WI38 (cell line): ENCODE data around the gene RHOH.

ENCODE experiments used
- H3K4me3 ChIP-seq: 2 replicates; pipeline ENCODE4 v1.5.1; 2011; ENCODE audit warnings: low read depth, mild to moderate bottlenecking, control low read depth, low read length
- CTCF ChIP-seq: IDR thresholded peaks from 2 replicates; pipeline ENCODE4 v1.5.1; 2012; ENCODE audit warnings: low read depth, mild to moderate bottlenecking, control low read depth, low read length

The RHOH gene

GRCh38 chr4:40179360-40179759 is 17.5 kb upstream of the RHOH start:
- H3K4me3 ChIP-seq = no peak overlapping the region

GRCh38 chr4:40180356-40180755 is 16.5 kb upstream of the RHOH start:
- TF ChIP-seq CTCF = no peak
- no peak overlapping the region for H3K4me3 ChIP-seq

More at GRCh38 chr4:40179360-40179759, 17.5 kb upstream of the RHOH start:
- TF ChIP-seq CTCF = no peak

GRCh38 chr4:40182001-40182400 is 14.8 kb upstream of the RHOH start:
- no peak for TF ChIP-seq CTCF
- H3K4me3 ChIP-seq = no peak overlapping the region

GRCh38 chr4:40182954-40183353 is 13.9 kb upstream of the RHOH start:
- no peak for TF ChIP-seq CTCF
- H3K4me3 ChIP-seq = no peak overlapping the region

GRCh38 chr4:40183615-40184411 is 13.0 kb upstream of the RHOH start:
- no peak for TF ChIP-seq CTCF
- no peak overlapping the region for H3K4me3 ChIP-seq

- H3K4me3 ChIP-seq = no peak overlapping the region
- TF ChIP-seq CTCF = no peak
Observed at GRCh38 chr4:40185830-40186664, 10.8 kb upstream of the RHOH start.

GRCh38 chr4:40186665-40187014 is 10.2 kb upstream of the RHOH start:
- H3K4me3 ChIP-seq = no peak overlapping the region

More at GRCh38 chr4:40186665-40187014, 10.2 kb upstream of the RHOH start:
- TF ChIP-seq CTCF = no peak
